Endothelial cell (in vitro differentiated cells): ENCODE data around the gene RFX1. TPM values are rescaled to one million over a fixed set of nuclear protein-coding genes. Genes with fewer than 3 reads are reported as not detected.

Experiments
- DNase-seq: peaks from one replicate; pipeline ENCODE4 v3.0.0; 2021; ENCODE audit warnings: low spot score
- H3K27ac Mint-ChIP-seq: one replicate; pipeline ENCODE4 v1.8.0; 2021; ENCODE audit warnings: mixed read lengths, inconsistent platforms; ENCODE audit not compliant: unreplicated experiment
- H3K27me3 Mint-ChIP-seq: one replicate; pipeline ENCODE4 v1.8.0; 2021; ENCODE audit warnings: mild to moderate bottlenecking, moderate library complexity, mixed read lengths, inconsistent platforms; ENCODE audit not compliant: unreplicated experiment
- H3K36me3 Mint-ChIP-seq: one replicate; pipeline ENCODE4 v1.8.0; 2021; ENCODE audit warnings: mild to moderate bottlenecking, low read depth, mixed read lengths, inconsistent platforms; ENCODE audit not compliant: unreplicated experiment
- H3K4me1 Mint-ChIP-seq: one replicate; pipeline ENCODE4 v1.8.0; 2021; ENCODE audit warnings: mild to moderate bottlenecking, mixed read lengths, inconsistent platforms; ENCODE audit not compliant: unreplicated experiment
- H3K4me3 Mint-ChIP-seq: one replicate; pipeline ENCODE4 v1.8.0; 2021; ENCODE audit warnings: mild to moderate bottlenecking, mixed read lengths, inconsistent platforms; ENCODE audit not compliant: unreplicated experiment
- H3K9me3 Mint-ChIP-seq: one replicate; pipeline ENCODE4 v1.8.0; 2021; ENCODE audit warnings: mixed read lengths, inconsistent platforms; ENCODE audit not compliant: unreplicated experiment
- CTCF ChIP-seq: fragments of 200-600 bp; sonication (generic); IDR thresholded peaks from one replicate; pipeline ENCODE4 v1.5.0; 2021; ENCODE audit warnings: antibody characterized with exemption; ENCODE audit not compliant: unreplicated experiment
- total RNA-seq: library from RNA; stranded (reverse); fragmentation: NEBNext Ultra II Directional; extraction: Animal tissue kit (Norgen Biotek cat#: 25700); gene quantifications from one replicate; pipeline ENCODE4 v1.2.1, GENCODE V29; 2021; ENCODE audit not compliant: unreplicated experiment

RFX1 gene
- total RNA-seq, 1 donor from 2014 or later, result 16.2 TPM

GRCh38 chr19:13952154-13952930 is 53.8 kb downstream of the RFX1 start, which contains the start of gene DCAF15:
DCAF15 (plus strand) TSS chr19:13952509; CDS start chr19:13952513, 4 bp downstream.
- peaks cover 12% of the 10 kb centered on the region for H3K27me3 Mint-ChIP-seq
- peaks cover 3% of the 10 kb centered on the region for H3K36me3 Mint-ChIP-seq
- peak within 1 kb of the TSS; percentile 90 for H3K4me3 Mint-ChIP-seq
- peak within 1 kb of the TSS; percentile 85 for H3K27ac Mint-ChIP-seq
- TF ChIP-seq CTCF, result no peak
- H3K4me1 Mint-ChIP-seq, result peaks cover 5% of the 10 kb centered on the region
- DNase-seq, result peak; percentile 96
- H3K9me3 Mint-ChIP-seq, result no peaks in the 10 kb centered on the region

GRCh38 chr19:13951799-13952153 is 54.3 kb downstream of the RFX1 start:
- H3K4me1 Mint-ChIP-seq, result peaks cover 5% of the 10 kb centered on the region
- peak overlapping the region; percentile 85 for H3K27ac Mint-ChIP-seq
- TF ChIP-seq CTCF, result no peak
- H3K9me3 Mint-ChIP-seq, result no peaks in the 10 kb centered on the region
- DNase-seq, result no peak
- peaks cover 9% of the 10 kb centered on the region for H3K27me3 Mint-ChIP-seq
- H3K4me3 Mint-ChIP-seq, result peak overlapping the region; percentile 89
- no peaks in the 10 kb centered on the region for H3K36me3 Mint-ChIP-seq

- Mint-ChIP-seq H3K9me3 (no peaks in the 10 kb centered on the region), H3K27me3 (peaks cover 6% of the 10 kb centered on the region), H3K27ac (no peak overlapping the region), H3K4me3 (no peak overlapping the region), H3K36me3 (no peaks in the 10 kb centered on the region), H3K4me1 (peaks cover 5% of the 10 kb centered on the region)
- DNase-seq, result no peak
- TF ChIP-seq CTCF, result no peak
Observed at GRCh38 chr19:13951043-13951442, 55.1 kb downstream of the RFX1 start.

- H3K27me3 Mint-ChIP-seq, result peaks cover 3% of the 10 kb centered on the region
- H3K4me1 Mint-ChIP-seq, result no peaks in the 10 kb centered on the region
- no peaks in the 10 kb centered on the region for H3K9me3 Mint-ChIP-seq
- DNase-seq, result no peak
- H3K27ac Mint-ChIP-seq, result no peak overlapping the region
- H3K4me3 Mint-ChIP-seq, result no peak overlapping the region
- TF ChIP-seq CTCF, result no peak
- H3K36me3 Mint-ChIP-seq, result no peaks in the 10 kb centered on the region
Observed at GRCh38 chr19:13946414-13946813, 59.7 kb downstream of the RFX1 start.

GRCh38 chr19:13942023-13942684 is 64.0 kb downstream of the RFX1 start:
- no peak overlapping the region for H3K27ac Mint-ChIP-seq
- TF ChIP-seq CTCF, result no peak
- H3K4me3 Mint-ChIP-seq, result no peak overlapping the region
- no peaks in the 10 kb centered on the region for H3K4me1 Mint-ChIP-seq
- H3K9me3 Mint-ChIP-seq, result no peaks in the 10 kb centered on the region
- peaks cover 1% of the 10 kb centered on the region for H3K27me3 Mint-ChIP-seq
- no peaks in the 10 kb centered on the region for H3K36me3 Mint-ChIP-seq
- DNase-seq, result no peak
